Ishikawa (cell line): ENCODE data around the gene PPP1R16B.

Source experiments
- CEBPB ChIP-seq: IDR thresholded peaks from 2 replicates; pipeline ENCODE4 v1.6.1; 2012
- CREB1 ChIP-seq: IDR thresholded peaks from 2 replicates; pipeline ENCODE4 v1.6.1; 2012; ENCODE audit warnings: low read depth
- EGR1 ChIP-seq: IDR thresholded peaks from 2 replicates; pipeline ENCODE4 v1.6.1; 2012
- EP300 ChIP-seq: IDR thresholded peaks from 2 replicates; pipeline ENCODE4 v1.6.1; 2012; ENCODE audit warnings: borderline replicate concordance
- FOXM1 ChIP-seq: IDR thresholded peaks from 2 replicates; pipeline ENCODE4 v1.6.1; 2012; ENCODE audit warnings: low read depth, borderline replicate concordance
- MAX ChIP-seq: IDR thresholded peaks from 2 replicates; pipeline ENCODE4 v1.6.1; 2012
- NFIC ChIP-seq: IDR thresholded peaks from 2 replicates; pipeline ENCODE4 v1.6.1; 2012
- RAD21 ChIP-seq: IDR thresholded peaks from 2 replicates; pipeline ENCODE4 v1.6.1; 2012; ENCODE audit warnings: low read depth
- REST ChIP-seq: IDR thresholded peaks from 2 replicates; pipeline ENCODE4 v1.6.1; 2012; ENCODE audit warnings: low read depth, mild to moderate bottlenecking
- TAF1 ChIP-seq: IDR thresholded peaks from 2 replicates; pipeline ENCODE4 v1.6.1; 2012; ENCODE audit warnings: low read depth, mild to moderate bottlenecking
- TCF12 ChIP-seq: IDR thresholded peaks from 2 replicates; pipeline ENCODE4 v1.6.1; 2012; ENCODE audit warnings: low read depth
- TEAD4 ChIP-seq: IDR thresholded peaks from 2 replicates; pipeline ENCODE4 v1.6.1; 2012
- YY1 ChIP-seq: IDR thresholded peaks from 2 replicates; pipeline ENCODE4 v1.6.1; 2012; ENCODE audit warnings: low read depth
- ZBTB7A ChIP-seq: IDR thresholded peaks from 2 replicates; pipeline ENCODE4 v1.6.1; 2012; ENCODE audit warnings: low read depth
- TF ChIP-seq, protein P1 (sequence below): IDR thresholded peaks from 2 replicates; pipeline ENCODE4 v1.6.1; 2012

The PPP1R16B gene

DNA sequence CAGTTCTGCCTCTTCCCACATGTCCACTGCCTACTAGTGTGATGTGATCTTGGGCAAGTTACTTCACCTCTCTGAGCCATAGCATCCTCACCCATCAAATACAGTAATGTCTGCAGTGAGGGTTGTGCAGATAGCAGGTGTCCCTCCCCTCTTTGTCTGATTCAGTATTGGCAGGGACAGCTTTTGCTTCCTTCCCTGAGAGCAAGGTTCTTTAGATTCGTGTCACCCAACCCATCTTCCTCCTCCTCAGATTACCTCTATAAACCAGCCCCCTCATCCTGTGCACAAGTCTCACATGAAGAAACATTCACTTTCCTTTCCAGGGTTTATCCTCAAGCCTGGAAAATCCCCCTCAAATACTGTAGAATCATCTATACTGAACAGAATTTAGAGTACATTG lies 41.9 kb upstream of the PPP1R16B start:
- no peak for TF ChIP-seq TEAD4
- no peak for TF ChIP-seq TAF1
- no peak for TF ChIP-seq ZBTB7A
- TF ChIP-seq RAD21: no peak
- TF ChIP-seq TCF12: no peak
- TF ChIP-seq CREB1: no peak
- no peak for TF ChIP-seq REST
- TF ChIP-seq NFIC: no peak
- TF ChIP-seq, protein P1, sequence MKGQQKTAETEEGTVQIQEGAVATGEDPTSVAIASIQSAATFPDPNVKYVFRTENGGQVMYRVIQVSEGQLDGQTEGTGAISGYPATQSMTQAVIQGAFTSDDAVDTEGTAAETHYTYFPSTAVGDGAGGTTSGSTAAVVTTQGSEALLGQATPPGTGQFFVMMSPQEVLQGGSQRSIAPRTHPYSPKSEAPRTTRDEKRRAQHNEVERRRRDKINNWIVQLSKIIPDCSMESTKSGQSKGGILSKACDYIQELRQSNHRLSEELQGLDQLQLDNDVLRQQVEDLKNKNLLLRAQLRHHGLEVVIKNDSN: no peak
- TF ChIP-seq FOXM1: no peak
- TF ChIP-seq YY1: no peak
- no peak for TF ChIP-seq EP300
- no peak for TF ChIP-seq CEBPB

- TF ChIP-seq YY1 (no peak), CREB1 (no peak), TEAD4 (no peak), RAD21 (no peak), EP300 (no peak), NFIC (no peak), CEBPB (no peak), FOXM1 (no peak), ZBTB7A (no peak), TAF1 (no peak), MAX (no peak), REST (no peak), TCF12 (no peak)
- TF ChIP-seq, protein P1: no peak
These were observed 40.8 kb upstream of the PPP1R16B start for GRCh38 chr20:38764567-38765318.

DNA sequence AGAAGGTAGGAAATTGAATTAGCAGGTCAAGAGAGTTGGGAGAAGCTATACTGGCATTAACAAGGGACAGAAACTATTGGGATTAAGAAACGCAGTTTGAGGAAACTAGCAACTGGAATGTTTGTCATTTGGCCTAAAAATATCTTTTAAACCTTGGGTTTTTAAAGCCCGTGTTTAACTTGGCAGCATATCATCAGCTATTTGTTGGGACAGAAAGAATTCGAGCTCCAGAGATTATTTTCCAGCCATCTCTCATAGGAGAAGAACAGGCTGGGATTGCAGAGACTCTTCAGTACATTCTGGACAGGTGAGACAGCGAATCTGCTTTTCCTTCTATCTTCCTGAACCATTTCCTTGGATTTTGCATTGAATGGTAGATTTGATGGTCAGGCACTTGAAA lies 39.4 kb upstream of the PPP1R16B start:
- TF ChIP-seq CEBPB (no peak), FOXM1 (no peak), NFIC (no peak), TCF12 (no peak), RAD21 (no peak), YY1 (no peak), TEAD4 (no peak), TAF1 (no peak), EP300 (no peak), MAX (no peak), CREB1 (no peak), EGR1 (no peak)
- TF ChIP-seq, protein P1: no peak

DNA sequence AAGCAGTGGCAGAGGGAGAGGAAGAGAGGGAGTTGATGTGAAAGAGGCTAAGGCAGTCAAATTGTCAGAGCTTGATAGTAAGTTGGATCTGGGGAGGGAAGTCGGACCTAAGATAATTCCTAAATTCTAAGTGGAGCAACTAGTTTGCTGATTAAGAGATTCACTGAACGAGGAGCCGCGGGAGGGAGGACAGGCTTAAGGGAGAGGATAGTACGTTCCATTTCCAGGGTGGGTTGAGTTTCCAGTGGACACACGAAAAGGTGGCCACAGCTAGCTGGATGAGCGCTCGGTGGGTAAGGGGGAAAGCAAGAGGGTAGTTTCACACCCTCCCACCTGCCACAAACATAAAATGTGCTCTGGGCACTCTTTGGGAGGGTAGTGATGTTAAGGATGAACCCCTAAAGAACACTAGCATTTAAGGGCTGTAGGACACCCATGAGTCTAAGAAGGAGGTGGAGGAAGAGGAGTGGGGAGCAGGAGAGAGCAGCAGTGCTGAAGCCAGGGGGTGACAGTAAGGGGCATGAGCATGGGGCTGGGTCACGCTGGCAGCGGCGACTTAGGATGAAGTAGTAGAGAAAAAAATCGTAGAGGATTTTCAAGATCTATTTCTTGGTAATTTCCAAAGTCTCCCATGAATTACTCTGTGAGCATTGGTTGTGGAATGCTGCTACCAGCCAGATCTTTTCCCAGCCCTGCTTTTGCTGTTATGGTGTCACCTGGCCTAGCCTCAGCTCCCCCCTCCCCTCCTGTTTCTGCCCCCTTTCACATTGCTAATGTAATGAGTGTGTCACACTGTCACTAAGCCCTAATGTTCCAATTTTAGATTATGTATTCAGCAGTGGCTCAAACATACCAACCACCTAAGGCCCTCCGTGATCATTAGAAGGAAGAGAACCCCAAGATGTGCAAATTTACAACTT lies 35.9 kb upstream of the PPP1R16B start:
- TF ChIP-seq TCF12 (no peak), YY1 (no peak), EGR1 (no peak), NFIC (no peak), FOXM1 (no peak), ZBTB7A (no peak), CEBPB (no peak), TEAD4 (no peak), TAF1 (no peak), REST (no peak), EP300 (no peak), CREB1 (no peak), MAX (no peak), RAD21 (no peak)
- TF ChIP-seq, protein P1: no peak
